HG02981 (cell line): ENCODE data around the gene PTPRN2.

Experiments used
- ATAC-seq: cut with Tn5 transposase; IDR thresholded peaks from one replicate; pipeline ENCODE4 v1.9.1; 2021; ENCODE audit warnings: mild to moderate bottlenecking, moderate library complexity; ENCODE audit not compliant: unreplicated experiment

The PTPRN2 gene

DNA sequence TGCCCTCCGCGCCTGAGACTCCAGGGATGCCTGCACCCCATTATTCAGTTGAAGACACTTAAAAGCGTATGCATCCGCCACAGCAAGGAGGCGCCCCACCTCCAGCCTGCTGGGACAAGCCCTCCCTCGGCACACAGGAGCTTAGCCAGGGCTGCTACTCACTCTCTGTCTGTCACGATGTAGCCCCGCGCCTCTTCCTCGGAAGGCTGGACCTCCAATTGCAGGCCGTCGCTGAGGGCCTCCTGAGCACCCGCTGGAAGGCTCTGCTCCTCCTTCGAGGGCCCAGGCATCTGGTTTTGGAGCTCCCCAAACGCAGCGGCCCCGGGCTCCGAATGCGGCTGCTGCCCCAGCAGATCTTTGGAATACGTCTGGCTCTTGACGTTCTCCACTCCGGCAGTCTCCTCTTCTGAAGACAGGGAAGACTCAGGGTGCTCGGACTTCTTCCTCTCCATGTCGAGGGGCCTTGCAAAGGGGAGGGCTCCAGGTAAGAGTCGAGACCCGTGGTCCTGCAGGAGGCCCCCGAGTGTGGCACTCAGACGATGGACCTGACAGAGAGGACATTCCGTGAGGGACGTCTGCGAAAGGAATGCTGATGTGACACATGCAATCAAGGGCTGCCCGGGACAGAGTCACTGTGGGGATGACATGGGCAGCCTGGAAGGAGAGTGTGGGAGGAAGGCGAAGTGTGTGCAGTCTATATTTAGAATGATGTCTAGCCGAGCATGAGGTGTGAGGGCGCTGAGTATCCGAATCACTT lies 453.9 kb downstream of the PTPRN2 start:
- no peak for ATAC-seq

- ATAC-seq = no peak
Observed at GRCh38 chr7:158133057-158133456, 454.6 kb downstream of the PTPRN2 start.

- ATAC-seq = no peak
Observed at GRCh38 chr7:158130023-158130409, 457.6 kb downstream of the PTPRN2 start.

GRCh38 chr7:158129037-158130022 lies 458.3 kb downstream of the PTPRN2 start:
- ATAC-seq = no peak

- ATAC-seq = no peak
Observed at GRCh38 chr7:158128572-158128971, 459.1 kb downstream of the PTPRN2 start.

GRCh38 chr7:158127241-158127640 lies 460.4 kb downstream of the PTPRN2 start:
- ATAC-seq = no peak

- no peak for ATAC-seq
Observed at GRCh38 chr7:158126661-158127060, 461.0 kb downstream of the PTPRN2 start.

DNA sequence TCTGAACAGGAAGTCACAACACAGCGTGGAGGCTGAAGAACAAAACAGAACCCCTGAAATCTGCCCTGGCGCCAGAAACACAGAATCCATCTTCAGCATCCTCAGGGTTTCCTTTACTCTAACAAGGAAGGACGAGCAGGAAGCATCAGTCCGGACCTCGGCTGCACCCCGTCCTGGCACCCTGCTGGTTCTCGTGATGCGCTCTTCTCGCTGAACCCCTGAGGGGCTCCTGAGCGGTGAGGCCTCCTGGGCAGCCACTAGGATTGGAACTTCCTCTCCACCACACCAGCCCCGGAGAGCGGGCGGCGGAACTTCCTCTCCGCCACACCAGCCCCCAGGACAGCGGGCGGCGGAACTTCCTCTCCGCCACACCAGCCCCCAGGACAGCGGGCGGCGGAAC lies 461.9 kb downstream of the PTPRN2 start:
- no peak for ATAC-seq

- no peak for ATAC-seq
Observed at GRCh38 chr7:158125091-158125490, 462.5 kb downstream of the PTPRN2 start.

DNA sequence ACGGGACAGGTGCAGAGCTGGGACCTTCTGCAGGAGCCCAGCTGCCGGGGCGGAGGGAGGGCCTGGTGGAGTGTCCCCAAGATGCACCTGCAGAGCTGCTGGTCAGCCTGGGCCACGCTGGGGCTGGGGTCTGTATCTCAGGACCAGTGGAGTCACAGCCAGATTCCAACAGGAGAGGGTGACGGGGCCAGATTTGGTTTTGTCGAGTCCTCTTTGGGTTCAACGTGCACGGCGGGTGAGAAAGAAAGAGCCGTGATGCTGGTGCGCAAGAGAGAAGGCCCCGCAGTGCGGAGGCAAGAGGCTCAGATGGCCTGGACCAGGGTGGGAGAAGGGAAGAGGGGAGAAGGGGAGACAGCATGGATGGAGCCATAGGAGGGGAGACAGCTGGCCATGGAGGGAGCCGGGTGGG lies 462.9 kb downstream of the PTPRN2 start:
- ATAC-seq = no peak

GRCh38 chr7:158123753-158124152 lies 463.9 kb downstream of the PTPRN2 start:
- ATAC-seq = no peak

GRCh38 chr7:158123214-158123613 lies 464.4 kb downstream of the PTPRN2 start:
- no peak for ATAC-seq

DNA sequence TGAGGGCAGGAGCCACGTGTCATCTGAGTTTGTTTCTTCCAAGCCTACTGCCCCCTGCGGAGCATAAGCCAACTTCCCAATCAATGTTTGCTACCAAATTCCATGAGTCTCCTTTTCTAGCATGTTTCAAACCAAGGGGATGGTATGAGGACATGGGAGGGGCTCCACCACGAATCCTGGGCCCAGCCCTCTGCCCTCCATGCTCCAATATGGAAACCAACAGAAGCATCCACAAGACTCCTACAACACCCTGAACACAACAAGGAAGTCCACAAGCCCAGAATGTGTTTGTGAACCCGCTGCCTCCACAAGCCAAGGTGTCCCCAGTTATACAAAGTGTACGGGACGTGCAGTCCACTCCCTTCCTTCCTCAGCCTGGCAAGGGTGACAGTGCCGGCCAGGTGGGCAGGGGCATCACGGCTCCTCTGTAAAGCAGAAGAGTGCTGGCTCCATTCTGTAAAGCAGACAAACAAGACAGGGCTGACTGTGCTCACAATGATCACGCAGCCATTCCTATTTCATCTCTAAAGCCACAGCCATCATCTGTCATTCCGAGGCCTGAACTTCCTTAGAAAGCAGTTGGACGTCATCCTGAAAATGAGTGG lies 466.1 kb downstream of the PTPRN2 start:
- ATAC-seq = no peak

DNA sequence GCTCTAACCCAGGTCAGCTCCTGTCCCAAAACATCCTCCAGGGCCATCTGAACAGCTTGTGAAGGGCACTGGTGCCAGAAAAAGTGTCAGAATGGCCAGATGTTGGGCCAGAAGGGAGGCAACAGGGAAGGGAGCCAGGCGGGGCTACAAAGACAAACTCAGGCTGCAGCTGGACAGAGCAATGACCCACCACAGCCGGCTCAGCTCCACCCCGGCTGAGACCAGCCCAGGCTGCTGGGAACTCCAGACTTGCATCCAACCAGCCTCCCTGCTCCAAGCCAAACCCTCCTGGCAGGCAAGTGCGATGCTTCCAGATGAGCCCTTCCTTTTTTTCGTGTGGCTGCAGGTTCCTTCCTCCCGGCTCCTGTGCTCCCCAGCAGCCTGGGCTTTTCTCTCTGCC lies 466.9 kb downstream of the PTPRN2 start:
- no peak for ATAC-seq

GRCh38 chr7:158120316-158120715 lies 467.3 kb downstream of the PTPRN2 start:
- ATAC-seq = no peak

DNA sequence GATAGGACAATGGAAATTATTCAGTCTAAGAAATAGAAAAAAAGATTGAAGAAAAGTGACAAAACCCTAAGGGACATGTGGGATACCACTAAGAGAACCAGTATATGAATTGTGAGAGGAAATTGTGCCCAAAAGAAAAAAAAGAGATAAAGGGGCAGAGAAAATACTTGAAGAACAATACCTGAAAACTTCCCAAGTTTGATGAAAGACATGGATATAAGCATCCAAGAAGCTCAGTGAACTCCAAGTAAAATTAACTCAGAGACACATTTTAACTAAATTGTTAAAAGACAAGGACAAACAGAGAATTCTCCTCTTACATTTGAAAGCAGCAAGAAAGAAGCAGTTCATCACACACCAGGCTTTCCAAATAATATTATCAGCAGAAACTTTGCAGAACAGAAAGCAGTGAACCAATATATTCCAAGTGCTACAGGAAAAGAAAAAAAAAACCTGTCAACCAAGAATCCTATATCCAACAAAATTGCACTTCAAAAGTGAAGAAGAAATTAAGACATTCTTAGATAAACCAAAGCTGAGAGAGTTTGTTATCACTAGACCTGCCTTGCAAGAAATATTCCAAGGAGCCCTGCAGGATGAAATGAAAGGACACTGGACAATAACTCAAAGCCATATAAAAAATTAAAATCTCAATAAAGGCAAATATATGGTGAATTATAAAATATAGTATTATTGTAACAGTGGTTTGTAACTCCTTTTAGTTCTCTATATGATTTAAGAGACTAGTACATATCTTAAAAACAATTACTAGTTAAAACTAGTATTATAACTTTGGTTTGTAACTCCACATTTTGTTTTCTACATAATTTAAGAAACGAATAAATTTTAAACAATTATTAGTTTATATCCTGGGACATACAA lies 470.0 kb downstream of the PTPRN2 start:
- ATAC-seq = no peak

- no peak for ATAC-seq
Observed at GRCh38 chr7:158116235-158116634, 471.4 kb downstream of the PTPRN2 start.

- ATAC-seq = no peak
Observed at GRCh38 chr7:158114056-158114850, 473.4 kb downstream of the PTPRN2 start.

DNA sequence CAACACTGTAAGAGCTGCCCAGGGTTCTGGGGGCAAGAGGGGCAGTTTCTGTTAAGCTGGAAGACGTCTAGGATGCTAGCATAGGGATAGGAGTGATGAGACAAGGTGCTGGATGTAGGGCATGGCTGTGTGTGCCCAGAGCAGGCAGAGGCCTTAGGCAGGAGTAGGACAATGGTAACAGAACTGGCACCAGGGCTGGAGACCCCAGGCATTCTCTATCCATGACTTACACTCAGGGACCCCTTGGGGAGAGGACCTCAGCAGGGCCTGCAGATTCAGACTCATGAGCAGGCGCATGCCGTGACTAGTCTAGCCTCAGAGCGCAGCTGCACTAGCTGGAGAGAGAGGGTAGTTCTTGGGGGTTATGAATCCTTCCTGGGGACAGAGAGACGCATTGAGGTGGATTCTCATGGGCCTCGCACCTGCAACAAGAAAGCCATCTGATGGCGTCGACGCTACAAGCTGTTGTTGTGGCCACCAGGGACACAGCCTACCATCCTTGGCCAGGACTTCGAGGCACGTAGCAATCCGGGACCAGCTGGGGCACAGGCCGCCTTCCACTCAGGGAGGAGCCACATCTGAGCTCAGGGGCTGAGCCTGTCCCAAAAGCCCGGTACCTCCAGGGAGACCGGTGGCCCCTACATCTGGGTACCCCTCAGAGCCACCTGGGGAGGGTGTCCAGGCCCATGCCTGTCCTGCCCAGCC lies 474.1 kb downstream of the PTPRN2 start:
- ATAC-seq = no peak
